ENCODE measurements around the gene PLIN4. TPM values are rescaled to one million over a fixed set of nuclear protein-coding genes. Genes with fewer than 3 reads are reported as not detected.
"Not testable (repeated sequence)": the region's sequence is repeated elsewhere in the genome, so short reads cannot be mapped to it uniquely, and the experiment has no call there.

Gene PLIN4
- total RNA-seq, 2 experiments from 2014 or later, result 0.13 to 0.32 TPM

DNA sequence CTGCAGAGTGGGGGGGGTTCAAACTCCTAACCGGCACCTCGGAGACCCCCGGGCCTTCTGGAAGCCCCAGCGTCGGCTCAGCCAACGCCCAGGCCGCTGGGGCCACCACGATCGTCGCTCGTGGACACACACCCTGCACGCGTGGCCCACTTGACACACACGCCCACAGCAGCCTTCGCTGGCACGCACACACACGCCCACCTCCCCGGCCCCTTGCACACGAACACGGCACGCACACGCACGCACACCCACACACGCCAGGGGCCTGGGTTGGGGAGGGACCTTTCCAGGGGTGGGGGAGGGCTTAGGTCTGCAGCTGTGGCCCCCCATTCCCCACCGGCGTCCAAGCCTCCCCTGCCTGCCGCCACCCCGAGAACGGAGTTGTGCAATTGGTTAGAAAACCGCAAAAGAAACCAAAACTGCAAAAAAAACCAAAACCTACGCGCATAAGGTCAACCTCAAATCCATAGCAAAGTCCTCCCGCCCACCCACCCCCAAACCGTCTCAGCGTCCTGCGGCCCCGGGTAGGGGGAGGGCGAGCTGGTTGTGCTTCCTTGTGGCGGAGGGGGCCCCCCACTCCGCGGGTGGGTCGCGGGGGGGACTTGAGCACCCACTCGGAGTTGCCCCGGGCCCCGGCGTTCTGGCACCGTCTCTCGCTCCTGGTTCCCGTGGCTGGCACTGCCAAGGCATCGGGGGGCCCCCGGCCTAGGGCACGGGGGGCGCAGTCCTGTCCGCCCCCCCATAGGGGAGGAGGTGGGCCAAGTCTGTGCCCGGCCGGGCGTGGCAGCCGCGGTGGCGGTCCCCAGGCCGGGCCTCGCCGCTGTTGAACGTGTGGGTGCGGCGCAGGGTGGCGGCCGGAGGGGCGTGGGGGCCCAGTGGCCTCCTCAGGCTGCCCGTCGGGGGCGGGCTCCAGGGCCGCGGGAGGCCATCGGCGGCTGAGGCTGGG is 24.9 kb upstream of the PLIN4 start:
- BruUV-seq (replicated peaks), result no TSS peak
- CTCF ChIA-PET (ENCODE audit: unreplicated experiment), result no interaction called here

DNA sequence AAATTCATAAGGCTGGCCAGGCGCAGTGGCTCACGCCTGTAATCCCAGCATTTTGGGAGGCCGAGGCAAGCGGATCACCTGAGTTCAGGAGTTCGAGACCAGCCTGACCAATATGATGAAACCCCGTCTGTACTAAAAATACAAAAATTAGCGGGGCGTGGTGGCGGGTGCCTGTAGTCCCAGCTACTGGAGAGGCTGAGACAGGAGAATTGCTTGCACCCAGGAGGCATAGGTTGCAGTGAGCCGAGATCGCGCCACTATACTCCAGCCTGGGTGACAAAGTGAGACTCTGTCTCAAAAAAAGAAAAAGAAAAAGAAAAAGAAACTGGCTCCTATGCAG is 23.5 kb upstream of the PLIN4 start:
- H3K79me2 ChIP-seq (ENCODE audit: insufficient read depth, low read depth, low read length); BruUV-seq (replicated peaks); H3K9me2 ChIP-seq (ENCODE audit: insufficient read depth, low read length); POLR2A ChIA-PET; H3K4me1 ChIP-seq (ENCODE audit: insufficient read depth, low read length, poor library complexity, severe bottlenecking); H2AFZ ChIP-seq (ENCODE audit: low read length); CTCF ChIA-PET (ENCODE audit: unreplicated experiment); DNase-seq (ENCODE audit: low spot score); H4K20me1 ChIP-seq (ENCODE audit: insufficient read depth, low read length); H3K4me2 ChIP-seq (ENCODE audit: low read length); H3K27ac ChIP-seq (ENCODE audit: low read depth, low read length, poor library complexity, severe bottlenecking); H3K9me3 ChIP-seq (ENCODE audit: low read length); H3K36me3 ChIP-seq (ENCODE audit: insufficient read depth, low read length); intact Hi-C loops (cut with micrococcal nuclease; ENCODE audit: unreplicated experiment); H3K4me3 ChIP-seq (ENCODE audit: low read depth, low read length, poor library complexity, severe bottlenecking): not testable (repeated sequence)

More for the DNA sequence above, 24.9 kb upstream of the PLIN4 start:
- H3K36me3 ChIP-seq (ENCODE audit: insufficient read depth, low read length), result no peaks in the 10 kb centered on the region
- no peak overlapping the region for H2AFZ ChIP-seq (ENCODE audit: low read length)
- H3K9me3 ChIP-seq (ENCODE audit: low read length), result peaks cover 4% of the 10 kb centered on the region; the same call in 1 of the 2 replicates
- H3K27ac ChIP-seq (ENCODE audit: low read depth, low read length, poor library complexity, severe bottlenecking), result no peak overlapping the region
- H3K79me2 ChIP-seq (ENCODE audit: insufficient read depth, low read depth, low read length), result no peaks in the 10 kb centered on the region
- intact Hi-C loops (cut with micrococcal nuclease; ENCODE audit: unreplicated experiment), result no loop called here
- H3K9me2 ChIP-seq (ENCODE audit: insufficient read depth, low read length), result no peaks in the 10 kb centered on the region
- TF ChIP-seq, protein P1, sequence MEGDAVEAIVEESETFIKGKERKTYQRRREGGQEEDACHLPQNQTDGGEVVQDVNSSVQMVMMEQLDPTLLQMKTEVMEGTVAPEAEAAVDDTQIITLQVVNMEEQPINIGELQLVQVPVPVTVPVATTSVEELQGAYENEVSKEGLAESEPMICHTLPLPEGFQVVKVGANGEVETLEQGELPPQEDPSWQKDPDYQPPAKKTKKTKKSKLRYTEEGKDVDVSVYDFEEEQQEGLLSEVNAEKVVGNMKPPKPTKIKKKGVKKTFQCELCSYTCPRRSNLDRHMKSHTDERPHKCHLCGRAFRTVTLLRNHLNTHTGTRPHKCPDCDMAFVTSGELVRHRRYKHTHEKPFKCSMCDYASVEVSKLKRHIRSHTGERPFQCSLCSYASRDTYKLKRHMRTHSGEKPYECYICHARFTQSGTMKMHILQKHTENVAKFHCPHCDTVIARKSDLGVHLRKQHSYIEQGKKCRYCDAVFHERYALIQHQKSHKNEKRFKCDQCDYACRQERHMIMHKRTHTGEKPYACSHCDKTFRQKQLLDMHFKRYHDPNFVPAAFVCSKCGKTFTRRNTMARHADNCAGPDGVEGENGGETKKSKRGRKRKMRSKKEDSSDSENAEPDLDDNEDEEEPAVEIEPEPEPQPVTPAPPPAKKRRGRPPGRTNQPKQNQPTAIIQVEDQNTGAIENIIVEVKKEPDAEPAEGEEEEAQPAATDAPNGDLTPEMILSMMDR (conservative IDR thresholded peaks at IDR 0.05; ENCODE audit: low read length), result no peak
- TF ChIP-seq EZH2phosphoT487 (IDR thresholded peaks at IDR 0.05; ENCODE audit: borderline replicate concordance, low read depth, low read length), result no peak
- H3K4me3 ChIP-seq (ENCODE audit: low read depth, low read length, poor library complexity, severe bottlenecking), result no peak overlapping the region
- H3K4me2 ChIP-seq (ENCODE audit: low read length), result no peak overlapping the region
- DNase-seq (ENCODE audit: low spot score), result no peak
- POLR2A ChIA-PET, result no interaction called here
- H4K20me1 ChIP-seq (ENCODE audit: insufficient read depth, low read length), result no peaks in the 10 kb centered on the region
- peaks cover 9% of the 10 kb centered on the region for H3K4me1 ChIP-seq (ENCODE audit: insufficient read depth, low read length, poor library complexity, severe bottlenecking)

DNA sequence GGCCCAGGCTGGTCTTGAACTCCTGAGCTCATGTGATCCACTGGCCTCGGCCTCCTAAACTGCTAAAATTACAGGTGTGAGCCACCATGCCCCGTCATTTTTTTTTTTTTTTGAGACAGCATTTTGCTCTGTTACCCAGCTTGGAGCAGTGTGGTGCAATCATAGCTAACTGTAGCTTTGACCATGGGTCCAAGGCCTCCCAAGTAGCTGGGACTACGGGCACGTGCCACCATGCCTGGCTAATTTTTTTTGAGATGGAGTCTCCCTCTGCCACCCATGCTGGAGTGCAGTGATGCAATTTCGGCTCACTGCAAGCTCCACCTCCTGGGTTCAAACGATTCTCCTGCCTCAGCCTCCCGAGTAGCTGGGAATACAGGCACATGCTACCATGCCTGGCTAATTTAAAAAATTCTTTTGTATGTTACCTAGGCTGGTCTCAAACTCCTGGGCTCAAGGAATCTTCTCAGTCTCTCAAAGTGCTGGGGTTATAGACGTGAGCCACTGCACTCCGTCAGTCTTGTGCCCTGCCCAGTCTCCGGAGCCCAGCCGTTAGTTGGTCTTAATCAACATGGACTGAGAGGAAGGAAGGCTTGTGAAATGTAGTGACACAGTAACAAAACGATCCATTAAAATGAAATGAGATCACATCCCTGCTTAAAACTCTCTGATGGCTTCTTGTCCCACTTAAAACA is 23.0 kb upstream of the PLIN4 start:
- no peak overlapping the region for H3K27ac ChIP-seq (ENCODE audit: low read depth, low read length, poor library complexity, severe bottlenecking)
- TF ChIP-seq, protein P1 (conservative IDR thresholded peaks at IDR 0.05; ENCODE audit: low read length), result no peak
- TF ChIP-seq EZH2phosphoT487 (IDR thresholded peaks at IDR 0.05; ENCODE audit: borderline replicate concordance, low read depth, low read length), result no peak
- H3K4me1 ChIP-seq (ENCODE audit: insufficient read depth, low read length, poor library complexity, severe bottlenecking), result peaks cover 9% of the 10 kb centered on the region
- peaks cover 4% of the 10 kb centered on the region; the same call in 1 of the 2 replicates for H3K9me3 ChIP-seq (ENCODE audit: low read length)
- H3K4me3 ChIP-seq (ENCODE audit: low read depth, low read length, poor library complexity, severe bottlenecking), result no peak overlapping the region
- H3K9me2 ChIP-seq (ENCODE audit: insufficient read depth, low read length), result no peaks in the 10 kb centered on the region
- CTCF ChIA-PET (ENCODE audit: unreplicated experiment), result no interaction called here
- no peak overlapping the region for H2AFZ ChIP-seq (ENCODE audit: low read length)
- DNase-seq (ENCODE audit: low spot score), result no peak
- H4K20me1 ChIP-seq (ENCODE audit: insufficient read depth, low read length), result no peaks in the 10 kb centered on the region
- BruUV-seq (replicated peaks), result no TSS peak
- intact Hi-C loops (cut with micrococcal nuclease; ENCODE audit: unreplicated experiment), result no loop called here
- H3K4me2 ChIP-seq (ENCODE audit: low read length), result no peak overlapping the region
- POLR2A ChIA-PET, result interaction anchor here (0.5 to 1.6 kb wide), 2 partner anchors 12 to 79 kb away, joined by 3 to 4 read pairs; no protein-coding TSS in a partner anchor
- H3K79me2 ChIP-seq (ENCODE audit: insufficient read depth, low read depth, low read length), result no peaks in the 10 kb centered on the region
- H3K36me3 ChIP-seq (ENCODE audit: insufficient read depth, low read length), result no peaks in the 10 kb centered on the region
